ENCODE results near the gene LARP1.

DNA sequence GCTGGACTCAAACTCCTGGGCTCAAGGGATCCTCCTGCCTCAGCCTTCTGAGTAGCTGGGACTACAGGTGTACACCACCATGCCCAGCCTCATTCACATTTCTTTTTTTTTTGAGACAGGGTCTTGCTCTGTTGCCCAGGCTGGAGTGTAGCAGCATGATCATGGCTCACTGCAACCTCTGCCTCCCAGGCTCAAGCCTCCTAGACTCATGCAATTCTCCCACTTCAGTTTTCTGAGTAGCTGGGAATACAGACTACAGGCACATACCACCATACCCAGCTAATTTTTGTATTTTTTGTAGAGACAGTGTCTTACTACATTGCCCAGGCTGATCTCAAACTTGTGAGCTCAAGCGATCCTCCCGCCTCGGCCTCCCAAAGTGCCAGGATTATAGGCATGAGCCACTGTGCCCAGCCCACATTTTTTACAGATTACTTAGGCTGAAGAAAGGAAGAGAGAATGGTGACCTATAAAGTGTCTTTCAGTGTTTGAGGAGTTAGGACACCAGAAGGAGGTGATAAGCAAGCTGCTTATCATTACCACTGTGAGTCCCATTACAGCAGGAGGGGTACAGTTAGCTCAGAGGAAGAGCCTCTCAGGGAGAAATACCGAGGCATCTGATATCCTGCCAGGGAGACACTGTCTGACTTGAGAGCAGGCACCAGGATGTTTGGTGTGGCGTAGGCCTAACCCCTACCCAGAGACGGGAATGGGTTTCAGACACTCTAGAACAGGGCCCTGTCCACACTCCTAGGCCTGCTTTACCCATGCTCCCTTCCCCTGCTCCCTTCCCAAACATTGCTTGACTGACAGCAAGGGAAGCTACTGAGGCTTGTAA is 85.5 kb downstream of the LARP1 start:
- TF ChIP-seq, protein P1, sequence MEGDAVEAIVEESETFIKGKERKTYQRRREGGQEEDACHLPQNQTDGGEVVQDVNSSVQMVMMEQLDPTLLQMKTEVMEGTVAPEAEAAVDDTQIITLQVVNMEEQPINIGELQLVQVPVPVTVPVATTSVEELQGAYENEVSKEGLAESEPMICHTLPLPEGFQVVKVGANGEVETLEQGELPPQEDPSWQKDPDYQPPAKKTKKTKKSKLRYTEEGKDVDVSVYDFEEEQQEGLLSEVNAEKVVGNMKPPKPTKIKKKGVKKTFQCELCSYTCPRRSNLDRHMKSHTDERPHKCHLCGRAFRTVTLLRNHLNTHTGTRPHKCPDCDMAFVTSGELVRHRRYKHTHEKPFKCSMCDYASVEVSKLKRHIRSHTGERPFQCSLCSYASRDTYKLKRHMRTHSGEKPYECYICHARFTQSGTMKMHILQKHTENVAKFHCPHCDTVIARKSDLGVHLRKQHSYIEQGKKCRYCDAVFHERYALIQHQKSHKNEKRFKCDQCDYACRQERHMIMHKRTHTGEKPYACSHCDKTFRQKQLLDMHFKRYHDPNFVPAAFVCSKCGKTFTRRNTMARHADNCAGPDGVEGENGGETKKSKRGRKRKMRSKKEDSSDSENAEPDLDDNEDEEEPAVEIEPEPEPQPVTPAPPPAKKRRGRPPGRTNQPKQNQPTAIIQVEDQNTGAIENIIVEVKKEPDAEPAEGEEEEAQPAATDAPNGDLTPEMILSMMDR (conservative IDR thresholded peaks at IDR 0.05) = no peak
- no peak for TF ChIP-seq ZFX (IDR thresholded peaks at IDR 0.05)
